ENCODE data around the gene NCOA7.

NCOA7 gene

GRCh38 chr6:125790358-125791150 is at the start of gene NCOA7:
NCOA7 (plus strand) TSS chr6:125790960; CDS start chr6:125815355, 24,395 bp downstream.
- peak; percentile 69 for DNase-seq

- no peak for DNase-seq
These were observed 49.4 kb upstream of the NCOA7 start for GRCh38 chr6:125741336-125741735.

DNA sequence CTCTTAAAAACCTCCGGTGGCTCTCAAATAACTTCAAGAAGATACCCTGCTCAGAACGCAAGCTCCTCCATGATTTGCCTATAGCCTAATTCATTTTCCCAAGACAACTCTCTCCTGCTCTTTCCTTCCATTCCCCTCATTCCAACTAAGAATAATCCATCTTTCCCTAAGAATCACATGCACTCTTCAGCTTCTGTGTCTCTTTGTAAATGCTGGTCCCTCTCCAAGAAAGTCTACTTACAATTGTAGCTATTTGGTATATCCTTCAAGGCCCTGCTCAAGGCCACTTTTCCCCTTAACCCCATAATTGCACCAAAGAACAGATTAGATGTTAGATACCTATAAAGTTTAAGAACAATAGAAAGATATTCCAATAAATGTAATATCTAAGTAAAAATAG is 48.7 kb upstream of the NCOA7 start:
- no peak for DNase-seq

- DNase-seq: no peak
These were observed 48.2 kb upstream of the NCOA7 start for GRCh38 chr6:125742464-125743120.

- no peak for DNase-seq
These were observed 47.2 kb upstream of the NCOA7 start for GRCh38 chr6:125743604-125744003.

DNA sequence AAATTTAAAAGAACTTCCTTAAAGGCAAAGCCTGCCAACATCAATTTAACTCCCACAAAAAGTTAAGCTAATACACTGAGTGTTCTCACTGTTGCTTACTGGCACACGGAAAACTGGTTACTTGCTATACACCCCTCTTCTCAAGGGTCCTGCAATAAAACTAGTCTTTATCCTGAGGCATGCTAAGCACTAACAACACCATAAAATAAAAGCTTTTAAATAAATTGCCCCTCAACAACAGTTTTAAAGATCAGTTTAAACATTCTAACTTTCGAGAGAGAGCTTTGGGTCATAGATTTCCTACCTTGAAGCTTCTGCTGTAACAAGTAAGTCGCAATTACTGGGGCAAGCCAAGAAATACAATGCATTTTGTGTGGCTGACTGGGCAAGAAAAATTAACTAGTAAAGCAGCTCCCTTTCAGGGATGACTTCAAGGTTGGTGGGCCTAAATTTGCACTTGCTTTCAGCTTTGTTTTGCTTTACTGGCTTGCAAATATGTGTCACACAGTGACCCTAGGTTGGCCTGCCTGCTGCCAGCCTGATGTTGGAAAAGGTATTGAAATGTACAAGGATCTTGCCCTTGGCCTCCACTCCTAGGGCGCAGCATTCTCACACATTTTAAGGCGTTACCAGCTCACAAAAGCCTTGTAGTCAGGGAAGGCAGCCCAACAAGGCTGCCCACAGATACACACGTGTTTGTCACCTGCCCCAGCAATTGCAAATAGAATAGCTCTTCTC is 45.3 kb upstream of the NCOA7 start:
- no peak for DNase-seq

GRCh38 chr6:125746019-125746414 is 44.7 kb upstream of the NCOA7 start:
- DNase-seq: no peak

GRCh38 chr6:125746731-125747588 is 43.8 kb upstream of the NCOA7 start:
- peak; percentile 28 for DNase-seq

- DNase-seq: peak; percentile 45
These were observed 43.0 kb upstream of the NCOA7 start for GRCh38 chr6:125747589-125748405.

GRCh38 chr6:125748406-125749172 is 42.2 kb upstream of the NCOA7 start:
- DNase-seq: peak; percentile 42

- peak; percentile 87 for DNase-seq
These were observed 41.4 kb upstream of the NCOA7 start, which contains the start of gene HEY2 for GRCh38 chr6:125749173-125749864. HEY2 (plus strand) TSS chr6:125749632; CDS start chr6:125749777, 145 bp downstream.

DNA sequence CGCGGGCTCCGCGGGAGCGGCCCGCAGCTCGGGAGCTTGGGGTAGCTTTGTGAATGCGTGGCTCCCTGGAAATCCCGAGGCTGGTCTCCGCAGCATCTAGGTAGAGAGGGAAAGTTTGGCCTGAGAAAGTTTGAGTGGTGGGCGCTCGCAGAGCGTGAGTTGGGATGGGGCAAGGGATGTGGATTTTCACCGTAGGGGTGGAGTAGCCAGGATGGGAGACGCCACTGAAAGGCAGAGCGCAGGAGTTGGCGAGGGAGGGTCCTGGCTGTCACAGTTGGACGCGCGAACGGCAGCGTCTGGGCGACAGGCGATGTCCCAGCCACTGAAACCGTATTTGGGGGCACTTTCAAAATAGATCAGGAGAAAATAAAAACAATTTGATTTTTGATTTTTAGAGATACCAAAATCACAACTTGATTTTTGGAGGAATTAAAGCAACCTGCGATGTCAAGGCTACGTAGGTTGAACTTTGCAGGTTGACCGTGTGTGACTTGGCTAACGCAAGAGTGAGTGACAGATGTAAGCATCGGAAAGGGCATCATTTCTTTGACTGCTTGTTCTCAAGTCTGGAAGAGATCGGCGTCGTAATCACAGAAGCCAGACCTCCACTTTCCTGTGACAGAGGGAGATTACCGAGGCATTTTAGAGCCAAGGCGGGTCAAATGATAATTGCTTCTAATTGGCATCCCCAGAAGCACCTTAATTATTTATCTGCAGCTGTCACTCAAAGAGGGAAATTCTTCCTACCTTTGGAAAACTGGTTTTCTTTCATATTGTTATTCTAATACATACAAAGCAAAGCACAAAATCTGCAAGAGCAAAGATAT is 40.7 kb upstream of the NCOA7 start:
- DNase-seq: peak; percentile 22

DNA sequence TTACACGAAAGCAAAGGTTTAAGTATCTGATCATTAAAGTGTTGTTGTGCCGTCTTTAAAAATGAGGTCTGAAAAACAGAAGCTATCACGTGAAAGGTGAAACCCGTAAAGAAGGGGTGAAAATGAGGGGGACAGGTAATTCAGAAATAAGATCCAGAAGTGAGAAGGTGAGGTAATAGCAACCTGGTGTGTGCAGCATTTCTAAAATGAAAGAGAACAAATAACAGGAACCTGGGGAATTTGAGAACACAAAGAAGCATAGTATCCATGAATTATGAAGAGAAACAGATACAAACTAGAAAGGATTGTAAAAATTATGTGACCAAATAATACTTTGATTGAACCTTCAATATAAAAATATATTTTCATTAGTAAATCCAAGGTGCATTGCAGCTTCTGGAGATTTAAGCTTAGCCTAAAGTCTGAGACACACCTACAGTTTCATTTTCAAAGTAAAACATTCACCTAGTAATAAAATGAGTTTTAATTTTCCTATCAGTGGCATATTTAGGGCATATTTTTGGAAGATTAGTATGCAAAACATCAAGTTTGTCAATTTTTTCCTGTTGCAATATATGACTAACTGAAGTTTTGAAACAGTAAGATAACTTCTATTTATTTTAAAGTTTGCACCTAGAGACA is 39.9 kb upstream of the NCOA7 start:
- DNase-seq: no peak

DNA sequence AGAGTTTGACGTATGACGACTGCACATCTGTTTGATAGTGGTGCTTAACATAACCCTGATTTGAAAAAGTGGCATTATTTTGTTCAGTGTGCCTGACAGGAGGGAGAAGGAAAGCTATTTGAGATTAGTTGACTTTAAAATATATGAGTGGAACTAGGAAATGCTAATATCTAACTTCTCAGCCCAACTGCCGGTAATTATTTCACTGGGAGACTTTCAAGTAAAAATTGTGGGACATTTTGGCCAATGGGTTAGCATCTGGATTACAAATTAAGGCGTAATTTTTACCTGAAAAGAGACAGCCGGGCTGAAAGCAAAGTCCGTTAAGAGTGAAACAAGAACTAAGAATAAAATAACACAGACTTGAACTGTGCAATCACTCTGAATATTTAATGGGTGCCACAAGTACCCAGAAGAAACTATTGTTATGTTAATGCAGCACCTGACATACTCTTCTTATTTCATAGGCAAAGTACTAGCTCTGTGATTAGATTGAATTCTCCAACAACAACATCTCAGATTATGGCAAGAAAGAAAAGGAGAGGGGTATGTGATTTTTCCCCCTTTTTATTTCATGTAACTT is 39.3 kb upstream of the NCOA7 start:
- DNase-seq: no peak

GRCh38 chr6:125752773-125753172 is 38.0 kb upstream of the NCOA7 start:
- DNase-seq: no peak

DNA sequence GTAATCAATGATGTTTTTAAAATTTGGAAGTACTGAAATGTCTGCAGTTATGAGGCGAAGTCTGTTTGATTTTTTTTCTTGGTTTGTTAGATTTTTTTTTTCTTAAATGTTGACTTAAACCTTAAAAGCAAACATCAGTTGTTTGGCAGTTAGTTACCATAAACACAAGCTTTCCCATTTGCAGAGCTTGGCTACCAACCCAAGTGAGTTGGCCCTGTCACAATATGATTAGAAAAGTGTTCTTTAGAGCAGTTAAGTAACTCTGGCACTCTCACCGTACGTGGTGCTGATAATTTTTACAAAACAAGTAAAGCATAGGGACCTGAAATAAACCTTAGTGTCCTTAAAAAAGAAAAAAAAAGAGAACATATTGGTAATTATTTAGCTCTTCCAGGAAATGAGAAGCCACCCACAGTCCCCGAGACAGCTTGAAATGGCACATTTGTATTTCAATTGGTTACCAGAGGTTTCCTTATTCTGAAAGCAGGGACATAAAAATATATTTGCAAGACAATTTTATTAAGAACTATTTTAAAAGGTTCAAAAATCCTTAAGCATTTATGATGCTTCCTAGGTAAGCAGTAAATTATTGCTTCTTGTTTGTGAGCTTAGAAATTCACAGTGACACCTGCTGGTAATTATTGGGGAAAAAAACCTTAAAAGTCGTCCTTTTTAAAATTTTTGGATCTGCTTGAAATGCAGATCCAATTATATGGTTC is 37.4 kb upstream of the NCOA7 start:
- no peak for DNase-seq

DNA sequence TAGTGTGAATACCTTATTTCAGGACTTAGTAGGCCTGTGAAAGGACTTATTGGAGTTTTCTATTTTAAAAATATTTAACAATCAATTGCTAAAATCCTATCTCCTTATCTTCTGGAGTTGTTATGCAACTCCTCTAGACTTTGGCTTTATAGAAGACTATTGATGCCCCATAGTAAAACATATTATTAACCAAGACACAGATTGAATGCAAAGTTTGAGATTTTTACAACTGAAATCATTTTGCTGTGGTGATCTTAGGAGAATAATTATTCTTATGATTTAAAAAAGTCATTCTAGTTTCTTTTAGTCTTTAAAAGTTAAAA is 36.9 kb upstream of the NCOA7 start:
- DNase-seq: no peak

DNA sequence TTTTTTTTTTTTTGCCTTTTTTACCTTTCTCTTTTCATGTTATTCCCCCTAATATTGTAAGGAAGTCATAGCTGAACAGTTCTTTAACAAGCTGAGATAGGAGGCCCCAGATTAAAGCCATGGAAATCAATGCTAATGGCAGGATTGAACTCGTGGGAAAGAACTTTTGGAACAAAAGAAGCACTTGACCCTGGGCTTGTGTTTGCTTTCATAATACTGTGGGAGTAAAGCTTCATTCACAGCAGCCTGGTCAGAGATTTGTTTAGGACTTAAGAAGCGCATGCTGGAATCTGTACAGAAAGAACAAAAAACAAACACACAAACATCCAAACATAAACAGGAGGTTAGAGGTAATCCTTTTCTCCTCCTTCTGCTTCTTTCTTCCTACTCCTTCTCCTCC is 36.2 kb upstream of the NCOA7 start:
- DNase-seq: no peak

Data from 8988T (cell line).